Breast epithelium (tissue), 3 donors: ENCODE results near the gene SGCA.

ENCODE experiments used
- CTCF ChIP-seq, 3 donors: fragments of 450-650 bp; IDR thresholded peaks; one replicate each; pipeline ENCODE4 v1.5.1; 2016 to 2017; ENCODE audit warnings: antibody characterized with exemption in 3 of 3, mild to moderate bottlenecking in 3 of 3, moderate library complexity in 3 of 3
- POLR2A ChIP-seq: fragments of 450-650 bp; IDR thresholded peaks from one replicate; pipeline ENCODE4 v1.6.1; 2016; ENCODE audit warnings: antibody characterized with exemption, mild to moderate bottlenecking, moderate library complexity
- POLR2AphosphoS5 ChIP-seq, 3 donors: sonication (generic); formaldehyde crosslinking; IDR thresholded peaks; one replicate each; pipeline ENCODE4 v1.6.1; 2017; ENCODE audit warnings: antibody characterized with exemption in 3 of 3

- no peak for TF ChIP-seq CTCF (IDR thresholded peaks at IDR 0.05)
- no peak for TF ChIP-seq POLR2AphosphoS5 (IDR thresholded peaks at IDR 0.05)
- no peak for TF ChIP-seq POLR2A
Observed at GRCh38 chr17:50205111-50205962, 39.5 kb downstream of the SGCA start.
